DMS79 (cell line): ENCODE data around the gene B3GNT8.
"Not testable (repeated sequence)": the region's sequence is repeated elsewhere in the genome, so short reads cannot be mapped to it uniquely, and the experiment has no call there.

Experiments used
- DNase-seq: peaks from one replicate; lab custom pipeline; 2025; lab: John Stamatoyannopoulos, UW

B3GNT8 gene

DNA sequence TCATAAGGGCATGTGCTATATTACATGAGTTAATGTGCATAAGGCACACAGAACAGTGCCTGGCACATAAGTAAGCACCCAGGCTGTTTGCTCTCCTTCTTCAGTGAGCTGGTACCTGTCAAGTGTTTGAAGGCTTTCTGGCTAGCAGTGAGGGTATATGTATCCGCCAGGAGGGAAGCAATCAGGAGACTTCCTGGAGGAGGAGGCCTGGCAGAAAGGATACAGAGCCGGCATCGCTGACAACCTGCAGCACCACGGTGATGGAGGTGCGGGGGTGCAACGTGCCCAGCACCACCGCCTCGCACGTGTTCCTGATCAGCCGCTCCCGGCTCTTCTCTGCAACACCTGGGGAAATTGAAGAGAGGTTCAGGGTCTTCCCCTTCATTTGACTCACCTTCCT, 35.6 kb downstream of the B3GNT8 start:
- no peak for DNase-seq

DNA sequence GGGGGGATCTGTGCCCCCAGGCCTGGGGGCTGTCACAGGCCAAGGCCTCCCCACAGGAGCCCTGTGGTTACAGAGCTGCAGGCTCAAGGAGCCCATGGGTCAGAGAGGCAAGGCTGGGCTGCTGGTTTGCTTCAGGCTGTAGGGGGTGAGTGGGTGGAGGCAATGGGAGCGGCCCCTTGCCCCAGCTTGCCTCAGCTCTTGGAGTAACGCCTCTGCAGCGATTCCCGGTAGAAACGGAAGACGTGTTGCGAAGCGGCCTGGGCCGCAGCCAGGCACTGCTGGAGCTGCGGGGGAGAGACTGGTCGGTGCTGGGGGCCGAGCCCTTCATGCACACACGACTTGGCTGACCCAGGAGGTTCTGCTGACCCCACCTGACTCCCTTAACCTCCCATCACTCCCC, 40.7 kb downstream of the B3GNT8 start:
- DNase-seq, result no peak

DNA sequence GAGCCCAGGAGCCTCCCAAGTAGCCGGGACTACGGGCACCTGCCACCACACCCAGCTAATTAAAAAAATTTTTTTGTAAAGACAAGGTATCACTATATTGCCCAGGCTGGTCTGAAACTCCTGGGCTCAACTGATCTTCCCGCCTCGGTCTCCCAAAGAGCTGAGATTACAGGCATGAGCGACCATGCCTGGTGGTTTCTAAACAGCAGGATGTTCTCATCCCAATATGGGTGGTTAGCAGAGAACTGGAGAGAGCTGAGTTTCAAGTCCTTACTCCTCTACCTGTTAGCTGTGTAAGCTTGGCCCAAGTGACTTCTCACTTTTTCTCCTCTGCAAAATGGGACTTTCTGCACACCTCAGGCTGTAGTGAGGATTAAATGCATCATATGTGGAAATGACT, 42.8 kb downstream of the B3GNT8 start:
- DNase-seq, result no peak

DNA sequence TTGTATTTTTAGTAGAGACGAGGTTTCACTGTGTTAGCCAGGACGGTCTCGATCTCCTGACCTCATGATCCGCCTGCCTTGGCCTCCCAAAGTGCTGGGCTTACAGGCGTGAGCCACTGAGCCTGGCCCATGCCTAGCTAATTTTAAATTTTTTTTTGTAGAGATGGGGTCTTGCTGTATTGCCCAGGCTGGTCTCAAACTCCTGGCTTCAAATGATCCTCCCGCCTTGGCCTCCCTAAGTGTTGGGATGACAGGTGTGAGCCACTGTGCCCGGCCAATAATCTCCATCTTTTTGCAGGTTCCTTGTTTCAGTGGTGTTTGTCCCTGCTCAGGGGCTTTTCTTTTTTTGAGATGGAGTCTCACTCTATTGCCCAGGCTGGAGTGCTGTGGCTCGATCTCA, 45.6 kb downstream of the B3GNT8 start:
- DNase-seq, result not testable (repeated sequence)

DNA sequence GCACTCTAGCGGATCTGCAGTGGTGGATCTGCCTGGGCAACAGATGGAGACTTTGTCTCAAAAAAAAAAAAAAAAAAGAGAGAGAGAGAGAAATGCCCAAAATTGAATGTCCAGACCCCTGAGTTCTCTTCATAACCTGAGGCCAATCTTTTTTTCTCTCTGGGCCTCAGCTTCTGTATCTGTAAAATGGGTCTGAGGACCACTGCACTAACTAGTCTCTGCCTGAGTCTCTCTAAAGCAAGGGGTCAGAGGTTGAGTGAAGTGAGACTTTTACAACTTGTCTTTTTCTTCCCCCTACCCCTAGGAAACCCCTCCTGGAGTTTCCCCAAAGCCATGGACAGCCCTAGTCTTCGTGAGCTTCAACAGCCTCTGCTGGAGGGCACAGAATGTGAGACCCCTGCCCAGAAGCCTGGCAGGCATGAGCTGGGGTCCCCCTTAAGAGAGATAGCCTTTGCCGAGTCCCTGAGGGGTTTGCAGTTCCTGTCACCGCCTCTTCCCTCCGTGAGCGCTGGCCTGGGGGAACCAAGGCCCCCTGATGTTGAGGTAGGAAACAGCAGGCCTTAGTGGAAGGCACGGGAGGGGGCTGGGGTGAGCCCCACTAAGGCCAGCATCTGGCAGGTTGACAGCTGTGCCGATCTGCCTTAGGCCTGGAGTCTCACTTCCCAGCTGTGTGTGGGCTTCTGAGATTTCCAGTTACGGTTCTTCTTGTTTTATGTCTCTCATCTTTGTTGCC, 49.0 kb downstream of the B3GNT8 start:
- DNase-seq, result no peak

DNA sequence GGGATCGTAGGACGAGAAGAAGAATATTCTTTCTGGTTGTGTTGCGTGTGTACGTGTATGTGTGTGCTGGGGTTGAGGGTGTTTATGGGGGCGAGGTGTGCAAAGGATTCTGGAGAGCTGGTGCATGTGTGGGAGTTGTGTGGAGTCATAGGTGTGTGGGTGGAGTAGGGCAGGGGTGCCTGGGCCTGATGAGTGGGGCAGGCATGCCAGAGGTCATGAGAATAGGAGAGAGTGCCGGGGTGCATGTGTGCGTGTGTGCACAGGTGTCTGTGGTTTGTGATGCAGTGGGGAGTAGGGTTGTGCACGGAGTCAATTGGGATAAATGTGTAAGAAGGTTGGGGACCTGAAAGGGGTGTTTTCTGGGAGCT, 50.2 kb downstream of the B3GNT8 start:
- DNase-seq, result no peak

DNA sequence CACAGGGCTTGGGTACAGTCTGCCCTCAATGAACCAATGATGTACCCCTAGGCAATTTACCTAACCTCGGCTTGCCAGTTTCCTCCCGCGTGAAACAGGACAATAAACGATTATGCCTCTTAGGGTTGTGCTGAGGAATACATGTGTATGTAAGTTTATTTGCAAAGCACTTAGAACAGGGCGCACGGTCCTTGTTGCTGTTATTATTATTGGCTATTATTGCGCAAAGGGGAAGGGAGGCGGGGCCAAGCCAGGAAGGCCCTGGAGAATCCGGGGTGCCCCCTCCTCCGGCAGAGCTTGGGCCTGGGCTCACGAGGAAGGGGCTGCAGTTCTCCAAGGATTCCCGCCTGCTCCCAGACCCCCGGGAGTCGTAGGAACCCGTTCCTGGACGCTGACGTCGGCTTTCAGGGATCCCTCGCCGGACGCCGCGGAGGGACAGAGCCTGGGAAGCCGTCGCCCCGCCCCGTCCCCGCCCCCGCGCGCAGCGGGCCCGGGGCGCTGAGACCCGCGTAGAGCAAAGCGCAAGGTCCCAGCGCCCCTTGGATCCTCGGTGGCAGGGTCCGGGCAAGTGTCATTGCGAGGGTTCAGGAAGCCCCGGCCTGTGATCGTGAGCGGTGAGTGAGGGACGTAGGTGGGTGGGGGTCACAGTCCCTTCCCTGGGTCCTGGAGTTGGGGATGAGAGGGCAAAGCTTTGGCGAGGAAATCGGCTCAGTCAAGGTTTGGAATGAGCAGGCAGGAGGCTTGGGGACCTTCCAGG, 50.8 kb downstream of the B3GNT8 start, which contains the start of gene TMEM91:
Gene TMEM91, plus strand, starts transcription at position 293 of the 757 bp plus-strand sequence. CDS start 1,777 bp downstream, outside the sequence.
- peak; percentile 31 for DNase-seq
